Stimulated activated naive CD8-positive, alpha-beta T cell treated with anti-CD3 and anti-CD28 coated beads, Interleukin-15, Interleukin-2, amounts not matched to agents 100 U/mL and 50 U/mL, for 24 hours (primary cell): ENCODE data around the gene MAGEE1.

ENCODE experiments used
- ATAC-seq: fragments of 150-1000 bp; cut with Tn5 transposase; one replicate; pipeline ENCODE4 v1.10.0; 2021
- DNase-seq: peaks from one replicate; pipeline ENCODE4 v3.0.0; 2021

MAGEE1 gene

GRCh38 chrX:76427560-76428242, at the start of gene MAGEE1:
Gene MAGEE1 (plus strand): TSS chrX:76427710. CDS start chrX:76427931, 221 bp downstream.
- DNase-seq (peak; percentile 79), ATAC-seq (peak; percentile 82)

- DNase-seq (no peak), ATAC-seq (no peak)
These were observed 28.5 kb upstream of the MAGEE1 start for GRCh38 chrX:76398970-76399369.

DNA sequence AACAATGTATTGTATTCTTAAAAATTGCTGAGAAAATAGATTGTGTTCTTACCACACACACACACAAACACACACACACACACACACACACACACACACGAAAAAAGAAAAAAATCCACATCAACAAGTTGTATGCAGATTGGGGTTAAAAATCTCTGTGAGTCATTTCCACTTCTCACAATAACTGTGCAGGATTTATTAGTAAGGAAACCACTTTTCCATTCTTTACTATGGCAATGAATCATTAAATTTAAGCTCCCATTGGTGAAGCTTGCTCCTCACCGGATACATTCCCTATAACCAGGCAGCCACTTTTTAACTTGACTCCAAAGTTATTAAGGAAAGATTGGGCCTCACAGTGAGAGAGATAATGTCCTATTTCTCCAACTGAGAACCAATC, 19.7 kb upstream of the MAGEE1 start:
- ATAC-seq (no peak), DNase-seq (no peak)

GRCh38 chrX:76420237-76420636, 7.3 kb upstream of the MAGEE1 start:
- ATAC-seq (no peak), DNase-seq (no peak)

- ATAC-seq (peak; percentile 21), DNase-seq (peak; percentile 21)
These were observed 977 bp downstream of the MAGEE1 start for GRCh38 chrX:76428243-76429130.

DNA sequence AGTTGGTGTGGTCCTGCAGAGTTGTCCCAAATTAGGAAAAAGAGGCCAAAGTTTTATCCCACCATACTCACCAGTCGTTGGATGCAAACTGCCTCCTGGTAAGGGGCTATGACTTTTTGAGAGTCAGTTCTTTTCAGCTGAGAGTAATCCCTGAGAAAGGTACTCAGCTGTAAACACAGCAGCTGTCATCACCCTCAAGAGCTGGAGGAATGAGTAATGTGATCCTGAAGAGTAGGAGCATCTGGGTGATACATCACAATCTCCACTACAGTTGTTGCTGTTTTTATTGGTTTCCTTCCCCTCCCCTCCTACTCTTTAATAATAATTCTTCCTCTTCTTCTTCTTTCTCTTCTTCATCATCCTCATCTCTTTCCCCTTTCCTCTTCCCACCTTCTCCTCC, 5.7 kb downstream of the MAGEE1 start:
- ATAC-seq (peak; percentile 59), DNase-seq (no peak)

DNA sequence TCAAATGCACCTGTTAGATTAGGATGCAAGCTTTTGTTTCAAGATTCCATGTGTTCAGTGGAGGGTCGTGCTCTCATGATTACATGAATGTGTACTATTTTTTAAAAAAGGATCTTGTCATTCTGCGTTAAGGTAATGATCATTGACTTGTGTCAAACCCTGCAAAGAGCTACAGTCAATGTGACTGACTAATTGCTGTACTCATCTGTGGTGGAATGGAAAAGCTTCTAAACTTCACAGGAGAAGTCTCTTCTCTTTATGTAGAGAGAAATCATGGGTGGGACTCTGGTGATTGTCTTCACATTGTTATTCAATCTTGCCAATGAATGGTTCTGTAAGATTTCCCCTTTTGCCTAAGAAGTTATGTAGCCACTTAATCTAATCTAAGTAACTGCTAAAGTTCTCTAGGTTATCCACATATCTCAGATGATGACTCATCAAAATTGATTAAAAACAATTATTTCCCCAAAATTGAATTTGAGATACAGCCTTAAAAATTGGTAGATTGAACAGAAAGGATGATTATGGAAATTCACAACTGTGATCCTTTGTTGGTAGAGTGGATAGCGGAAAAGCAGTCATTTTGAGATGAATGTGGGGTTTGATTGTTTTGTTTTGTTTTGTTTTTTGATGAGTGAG, 6.7 kb downstream of the MAGEE1 start:
- no peak for ATAC-seq

GRCh38 chrX:76439188-76439587, 11.7 kb downstream of the MAGEE1 start:
- DNase-seq, result no peak
- no peak for ATAC-seq

More for the DNA sequence above, 6.7 kb downstream of the MAGEE1 start:
- DNase-seq, result no peak

GRCh38 chrX:76453737-76454406, 26.4 kb downstream of the MAGEE1 start:
- ATAC-seq (no peak), DNase-seq (no peak)

DNA sequence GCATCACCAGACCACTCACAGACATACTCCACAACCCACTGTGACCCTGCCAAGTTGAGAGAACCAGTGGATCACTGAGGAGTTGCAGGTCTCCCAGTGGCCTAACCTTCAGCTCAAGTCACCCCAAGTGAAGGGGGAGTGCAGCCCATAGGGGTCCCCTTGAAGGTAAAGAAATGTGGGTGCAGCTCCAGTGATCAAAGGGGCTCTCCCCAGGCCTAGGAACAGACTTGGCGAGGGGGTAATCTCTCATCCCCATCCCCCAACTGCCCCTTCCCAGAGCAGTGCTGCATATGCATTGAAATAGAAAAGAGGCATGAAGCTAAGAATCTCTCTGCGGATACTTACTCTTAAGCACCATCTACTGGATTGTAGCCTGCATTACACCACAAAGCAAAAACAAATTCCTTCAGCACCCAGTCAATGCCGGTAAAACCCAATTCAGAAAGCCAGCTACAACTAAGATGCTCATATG, 27.0 kb downstream of the MAGEE1 start:
- no peak for DNase-seq
- ATAC-seq, result peak; percentile 23

DNA sequence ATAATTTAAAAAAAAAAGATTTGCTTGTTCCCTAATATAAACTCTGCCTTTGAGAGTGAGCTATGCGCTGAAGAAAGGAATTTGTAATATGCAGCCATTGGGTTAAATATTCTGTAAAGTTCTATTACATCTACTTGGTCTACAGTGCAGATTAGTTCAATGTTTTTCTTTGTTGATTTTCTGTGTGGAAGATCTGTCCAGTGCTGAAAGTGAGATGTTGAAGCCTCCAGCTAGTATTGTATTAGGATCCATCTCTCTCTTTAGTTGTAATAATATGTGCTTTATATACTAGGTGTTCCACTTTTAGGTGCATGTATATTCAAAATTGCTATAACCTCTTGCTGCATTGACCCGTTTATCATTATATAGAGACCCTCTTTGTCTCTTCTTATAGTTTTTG, 49.8 kb downstream of the MAGEE1 start:
- no peak for ATAC-seq
- DNase-seq, result no peak
